Fibroblast of lung (primary cell): Measurements from ENCODE around the gene NEK6.

ENCODE experiments used
- CTCF ChIP-seq, 2 donors: IDR thresholded peaks in 1 of 2; conservative IDR thresholded peaks in 1 of 2; 1 replicate in 1 of 2; 2 replicates in 1 of 2; pipeline ENCODE4 v1.5.1; 2011 to 2012; ENCODE audit warnings: low read length in 2 of 2, control low read depth in 1 of 2, inconsistent platforms in 1 of 2, low read depth in 1 of 2, mild to moderate bottlenecking in 1 of 2
- EZH2 ChIP-seq: IDR thresholded peaks from 2 replicates; pipeline ENCODE4 v1.5.1; 2012; ENCODE audit warnings: low read length, control low read depth, mild to moderate bottlenecking; ENCODE audit errors: missing control alignments

DNA sequence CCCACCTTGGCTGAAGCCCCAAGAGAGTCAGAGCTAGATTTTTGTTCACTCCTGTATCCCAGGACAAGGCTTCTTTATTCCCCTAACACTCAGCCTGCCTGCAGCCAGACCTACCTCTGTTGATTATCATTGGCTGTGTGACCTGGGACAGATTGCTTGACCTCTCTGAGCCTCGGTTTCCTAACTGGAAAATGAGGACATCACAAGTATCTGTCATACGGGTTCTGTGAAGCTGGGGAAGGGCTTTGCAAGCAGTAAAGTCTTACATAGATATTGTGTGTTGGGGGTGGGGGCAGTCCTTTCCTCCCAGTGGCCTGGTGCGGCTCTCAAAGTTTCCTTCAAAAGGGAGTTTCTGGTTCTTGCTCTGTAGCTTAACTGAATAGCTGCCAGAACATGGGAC lies 2.5 kb upstream of the NEK6 start:
- no peak for TF ChIP-seq CTCF (conservative IDR thresholded peaks at IDR 0.05 in 1 of 2, IDR thresholded peaks at IDR 0.05 in 1 of 2; ENCODE audit: low read depth in 1 of 2, low read length in 2 of 2)
- TF ChIP-seq EZH2 = no peak
